HG03095 (cell line): ENCODE results near the gene IL1F10.
A peak's percentile ranks its signal among the peaks of the same experiment; 100 is the strongest.

Source experiments
- ATAC-seq: cut with Tn5 transposase; IDR thresholded peaks from one replicate; pipeline ENCODE4 v1.9.1; 2021; ENCODE audit warnings: moderate library complexity; ENCODE audit not compliant: unreplicated experiment

Gene IL1F10

GRCh38 chr2:113111823-113112287 is 44.1 kb downstream of the IL1F10 start:
- ATAC-seq, result no peak

GRCh38 chr2:113112441-113112840 is 44.7 kb downstream of the IL1F10 start:
- no peak for ATAC-seq

- ATAC-seq, result no peak
Measured at GRCh38 chr2:113112871-113113270, 45.1 kb downstream of the IL1F10 start.

- no peak for ATAC-seq
Measured at GRCh38 chr2:113113807-113114206, 46.0 kb downstream of the IL1F10 start.

GRCh38 chr2:113114224-113114945 is 46.6 kb downstream of the IL1F10 start:
- no peak for ATAC-seq

- no peak for ATAC-seq
Measured at GRCh38 chr2:113114996-113115395, 47.2 kb downstream of the IL1F10 start.

- no peak for ATAC-seq
Measured at GRCh38 chr2:113116100-113116958, 48.6 kb downstream of the IL1F10 start.

- no peak for ATAC-seq
Measured at GRCh38 chr2:113117541-113118262, 49.9 kb downstream of the IL1F10 start.

- no peak for ATAC-seq
Measured at GRCh38 chr2:113118263-113118657, 50.5 kb downstream of the IL1F10 start.

GRCh38 chr2:113119111-113119510 is 51.3 kb downstream of the IL1F10 start:
- no peak for ATAC-seq

- ATAC-seq, result no peak
Measured at GRCh38 chr2:113120861-113121260, 53.1 kb downstream of the IL1F10 start.

GRCh38 chr2:113122364-113122763 is 54.6 kb downstream of the IL1F10 start:
- no peak for ATAC-seq

- peak; percentile 12 for ATAC-seq
Measured at GRCh38 chr2:113123726-113124125, 56.0 kb downstream of the IL1F10 start.

GRCh38 chr2:113124181-113124961 is 56.6 kb downstream of the IL1F10 start:
- peak; percentile 54 for ATAC-seq
